DMS53 treated with DMSO at 0.1 percent for 48 hours (cell line): ENCODE data around the gene PI4KB.

Experiments
- DNase-seq: peaks from one replicate; lab custom pipeline; 2025; ENCODE audit not compliant: unreplicated experiment; lab: John Stamatoyannopoulos, UW

PI4KB gene

DNA sequence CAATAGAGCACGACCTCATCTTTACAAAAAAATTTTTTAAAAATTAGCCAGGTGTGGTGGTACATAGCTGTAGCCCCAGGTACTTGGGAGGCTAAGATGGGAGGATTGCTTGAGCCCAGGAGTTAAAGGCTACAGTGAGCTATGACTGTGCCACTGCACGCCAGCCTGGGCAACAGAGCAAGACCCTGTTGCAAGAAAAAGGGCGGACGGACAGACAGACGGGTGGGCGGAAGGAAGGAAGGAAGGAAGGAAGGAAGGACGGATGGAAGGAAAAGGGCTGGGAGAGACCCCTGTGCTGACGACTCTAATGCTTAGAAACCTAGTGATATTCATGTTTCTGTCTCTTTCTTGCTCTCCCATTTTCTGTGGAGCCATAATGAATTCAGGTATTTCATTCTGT lies 14.4 kb downstream of the PI4KB start:
- DNase-seq = no peak

DNA sequence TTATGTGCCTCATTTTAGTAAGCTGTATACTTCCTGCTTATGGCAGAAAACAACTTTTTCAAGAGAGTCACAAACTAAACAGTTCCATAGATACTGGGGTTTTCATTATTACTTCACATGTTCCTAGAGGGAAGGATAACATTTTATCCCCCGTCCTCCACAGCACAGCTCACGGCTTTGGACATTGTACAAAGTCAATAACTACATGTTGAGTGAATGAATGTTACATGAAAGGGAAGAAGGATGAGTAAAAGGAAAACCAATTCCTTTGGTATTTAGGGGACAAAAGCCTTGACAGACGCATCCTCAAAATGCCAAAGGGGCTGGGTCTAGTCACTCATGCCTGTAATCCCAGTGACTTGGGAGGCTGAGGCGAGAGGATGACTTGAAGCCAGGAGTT lies 14.8 kb downstream of the PI4KB start:
- DNase-seq = no peak

DNA sequence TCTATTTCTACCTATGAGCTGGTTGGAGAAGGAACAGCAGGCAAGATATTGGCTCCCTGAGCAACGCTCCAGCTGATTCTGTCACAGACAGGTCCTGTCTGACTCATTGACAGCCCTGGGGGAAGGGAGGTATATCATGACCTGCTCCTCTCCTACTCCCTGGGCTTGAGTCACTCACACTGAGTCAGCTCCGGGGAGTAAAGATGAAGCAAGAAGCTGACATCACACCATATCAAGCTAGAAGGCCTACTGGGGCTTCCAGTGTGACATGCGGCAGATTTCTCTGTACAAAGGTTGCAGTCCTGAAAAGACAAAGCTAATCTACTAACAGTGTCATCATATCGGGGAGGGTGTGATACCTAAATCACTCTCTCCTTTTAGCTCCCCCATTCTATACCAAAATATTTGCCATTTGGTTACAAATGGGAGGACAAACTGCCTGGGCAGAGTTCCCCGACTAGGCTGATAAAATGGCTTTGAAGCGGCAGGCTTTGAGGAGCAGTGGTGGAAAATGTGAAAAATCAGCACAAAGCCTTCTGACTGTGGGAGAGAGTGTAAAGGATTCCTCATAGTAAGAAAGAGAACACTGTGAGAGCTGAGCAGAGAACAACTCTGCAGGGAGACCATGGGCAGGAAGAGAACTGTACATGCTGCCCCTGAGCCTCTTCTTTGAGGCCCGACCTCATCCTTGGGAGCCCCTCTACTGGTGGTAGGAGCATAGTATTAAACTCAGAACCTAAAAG lies 15.5 kb downstream of the PI4KB start:
- DNase-seq = peak; percentile 43

GRCh38 chr1:151311011-151311410 lies 16.2 kb downstream of the PI4KB start:
- no peak for DNase-seq

GRCh38 chr1:151309811-151310323 lies 17.3 kb downstream of the PI4KB start:
- no peak for DNase-seq

- DNase-seq = no peak
These were observed 32.3 kb downstream of the PI4KB start for GRCh38 chr1:151294742-151295462.

- no peak for DNase-seq
These were observed 34.1 kb downstream of the PI4KB start for GRCh38 chr1:151293093-151293492.

DNA sequence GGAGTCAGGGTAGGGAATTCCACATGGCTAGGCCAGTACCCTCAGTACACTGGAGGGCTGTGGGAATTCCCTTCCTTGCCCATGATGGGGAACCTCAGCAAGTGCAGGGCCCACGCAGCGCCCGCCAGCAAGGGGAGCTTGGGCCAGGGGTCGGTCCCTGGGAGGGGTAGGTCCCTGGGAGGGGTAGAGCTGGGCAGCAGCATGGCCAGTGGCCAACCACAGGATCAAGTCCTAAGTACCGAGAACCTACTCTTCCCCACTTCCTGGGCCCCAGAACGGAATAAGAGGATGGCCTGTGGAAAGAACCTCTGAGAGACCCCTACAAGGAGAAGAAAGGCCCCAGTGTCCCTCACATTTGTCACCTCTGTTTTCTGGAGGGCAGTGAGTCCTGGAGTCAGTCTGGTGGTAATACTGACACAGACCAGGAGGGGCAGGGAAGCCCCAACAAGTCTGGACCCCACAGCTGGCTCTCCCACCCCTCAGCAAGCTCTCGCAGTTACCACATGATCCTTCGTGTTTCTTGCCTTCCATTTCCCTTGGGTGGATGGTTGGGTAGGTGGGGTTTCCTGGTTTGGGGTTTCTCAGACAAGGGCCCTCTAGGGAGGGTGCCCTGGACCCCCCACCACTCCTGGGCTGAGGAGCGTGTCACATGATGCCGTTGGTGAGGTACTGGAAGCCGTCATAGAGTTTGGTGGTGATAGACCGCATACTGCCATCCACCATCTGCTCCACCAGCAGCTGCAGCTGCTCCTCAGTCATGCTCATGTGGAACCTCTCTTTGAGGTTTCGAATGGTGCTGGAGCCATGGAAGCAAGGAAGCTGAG lies 34.8 kb downstream of the PI4KB start:
- DNase-seq = no peak

DNA sequence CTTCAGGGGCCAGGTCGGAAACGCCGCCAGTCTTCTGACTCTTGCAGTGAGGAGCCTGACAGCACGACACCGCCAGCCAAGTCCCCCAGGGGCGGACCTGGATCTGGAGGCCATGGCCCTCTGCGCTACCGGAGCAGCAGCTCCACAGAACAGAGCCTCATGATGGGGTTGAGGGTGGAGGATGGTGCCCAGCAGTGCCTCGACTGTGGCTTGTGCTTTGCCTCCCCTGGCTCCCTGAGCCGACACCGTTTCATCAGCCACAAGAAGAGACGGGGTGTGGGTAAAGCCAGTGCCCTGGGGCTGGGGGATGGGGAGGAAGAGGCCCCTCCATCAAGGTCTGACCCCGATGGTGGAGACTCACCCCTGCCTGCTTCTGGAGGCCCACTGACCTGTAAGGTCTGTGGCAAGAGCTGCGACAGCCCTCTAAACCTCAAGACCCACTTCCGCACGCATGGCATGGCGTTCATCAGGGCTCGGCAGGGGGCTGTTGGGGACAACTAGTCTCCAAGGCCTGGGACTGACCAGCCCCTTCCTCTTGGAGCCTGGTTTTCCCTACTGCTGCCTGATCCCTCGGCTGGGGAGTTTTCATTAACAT lies 36.4 kb downstream of the PI4KB start:
- no peak for DNase-seq

GRCh38 chr1:151289991-151290708 lies 37.1 kb downstream of the PI4KB start:
- no peak for DNase-seq

GRCh38 chr1:151289080-151289935 lies 37.9 kb downstream of the PI4KB start:
- DNase-seq = no peak

GRCh38 chr1:151288502-151288901 lies 38.7 kb downstream of the PI4KB start:
- no peak for DNase-seq

DNA sequence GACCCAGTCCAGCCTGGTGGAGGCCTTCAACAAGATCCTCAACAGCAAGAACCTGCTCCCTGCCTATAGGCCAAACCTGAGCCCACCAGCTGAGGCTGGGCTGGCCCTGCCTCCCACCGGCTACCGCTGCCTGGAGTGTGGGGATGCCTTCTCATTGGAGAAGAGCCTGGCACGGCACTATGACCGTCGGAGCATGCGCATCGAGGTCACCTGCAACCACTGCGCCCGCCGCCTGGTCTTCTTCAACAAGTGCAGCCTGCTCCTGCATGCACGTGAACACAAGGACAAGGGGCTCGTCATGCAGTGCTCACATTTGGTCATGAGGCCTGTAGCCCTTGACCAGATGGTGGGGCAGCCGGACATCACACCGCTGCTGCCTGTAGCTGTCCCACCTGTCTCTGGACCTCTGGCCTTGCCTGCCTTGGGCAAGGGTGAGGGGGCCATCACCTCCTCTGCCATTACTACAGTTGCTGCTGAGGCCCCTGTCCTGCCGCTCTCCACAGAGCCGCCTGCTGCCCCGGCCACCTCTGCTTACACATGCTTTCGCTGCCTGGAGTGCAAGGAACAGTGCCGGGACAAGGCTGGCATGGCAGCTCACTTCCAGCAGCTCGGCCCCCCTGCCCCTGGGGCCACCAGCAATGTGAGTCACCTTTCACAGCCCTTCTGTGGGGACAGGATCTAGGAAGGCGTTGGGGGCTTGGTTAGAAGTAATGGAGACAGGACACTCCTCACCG lies 39.3 kb downstream of the PI4KB start:
- DNase-seq = no peak

- DNase-seq = no peak
These were observed 39.9 kb downstream of the PI4KB start for GRCh38 chr1:151287341-151287699.

- DNase-seq = no peak
These were observed 40.4 kb downstream of the PI4KB start for GRCh38 chr1:151286619-151287340.

GRCh38 chr1:151284013-151284577 lies 43.1 kb downstream of the PI4KB start:
- no peak for DNase-seq

- DNase-seq = no peak
These were observed 44.1 kb downstream of the PI4KB start for GRCh38 chr1:151282883-151283725.
